Limb (tissue), 2 donors: Measurements from ENCODE around the gene PPARGC1A.

Experiments used
- DNase-seq, 2 donors: peaks; one replicate each; pipeline ENCODE4 v3.0.0-alpha.2; 2016; ENCODE audit errors: extremely low spot score in 2 of 2

PPARGC1A gene

GRCh38 chr4:23881674-23882337 lies 8.0 kb downstream of the PPARGC1A start:
- no peak for DNase-seq

GRCh38 chr4:23881052-23881501 lies 8.8 kb downstream of the PPARGC1A start:
- DNase-seq, result no peak

DNA sequence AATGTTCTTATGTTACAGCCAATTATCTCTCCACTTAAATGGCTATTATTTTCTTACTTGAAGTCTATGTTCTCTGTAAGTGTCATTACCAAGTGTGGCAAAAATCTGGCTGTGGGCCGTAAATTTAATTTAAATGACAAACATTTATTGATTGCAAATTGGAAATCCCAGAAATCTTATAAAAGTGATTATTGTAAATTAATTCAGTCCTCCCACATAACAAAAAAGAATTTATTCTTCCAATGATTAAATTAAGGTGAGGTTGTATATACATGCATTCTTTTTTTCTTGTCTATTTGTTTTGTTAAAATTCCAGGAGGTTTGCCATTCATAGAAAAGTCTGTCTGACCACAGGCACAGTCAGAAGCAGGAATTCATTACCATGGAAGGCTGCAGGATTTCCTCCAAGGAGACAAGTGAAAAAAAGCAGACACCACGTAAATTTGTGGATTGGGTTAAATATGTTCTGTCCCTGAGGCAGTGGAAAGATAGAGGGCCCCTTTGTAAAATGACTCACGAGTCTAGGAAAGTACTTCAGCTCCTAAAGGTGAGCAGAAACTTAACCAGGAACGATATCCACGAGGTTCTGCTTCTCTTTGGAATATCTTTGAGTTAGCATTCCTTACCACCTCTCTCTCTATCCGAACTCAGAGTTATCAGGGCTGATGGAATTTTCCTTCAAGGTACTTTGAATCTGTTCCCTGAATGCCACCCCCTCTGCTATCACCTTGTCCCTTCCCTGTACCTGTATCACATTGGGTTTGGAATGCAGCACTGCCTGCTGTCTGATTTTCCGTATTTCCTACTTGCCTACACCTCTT lies 10.7 kb downstream of the PPARGC1A start:
- no peak for DNase-seq

- DNase-seq, result no peak
Observed at GRCh38 chr4:23878246-23878891, 11.5 kb downstream of the PPARGC1A start.

- no peak for DNase-seq
Observed at GRCh38 chr4:23877758-23878229, 12.1 kb downstream of the PPARGC1A start.

DNA sequence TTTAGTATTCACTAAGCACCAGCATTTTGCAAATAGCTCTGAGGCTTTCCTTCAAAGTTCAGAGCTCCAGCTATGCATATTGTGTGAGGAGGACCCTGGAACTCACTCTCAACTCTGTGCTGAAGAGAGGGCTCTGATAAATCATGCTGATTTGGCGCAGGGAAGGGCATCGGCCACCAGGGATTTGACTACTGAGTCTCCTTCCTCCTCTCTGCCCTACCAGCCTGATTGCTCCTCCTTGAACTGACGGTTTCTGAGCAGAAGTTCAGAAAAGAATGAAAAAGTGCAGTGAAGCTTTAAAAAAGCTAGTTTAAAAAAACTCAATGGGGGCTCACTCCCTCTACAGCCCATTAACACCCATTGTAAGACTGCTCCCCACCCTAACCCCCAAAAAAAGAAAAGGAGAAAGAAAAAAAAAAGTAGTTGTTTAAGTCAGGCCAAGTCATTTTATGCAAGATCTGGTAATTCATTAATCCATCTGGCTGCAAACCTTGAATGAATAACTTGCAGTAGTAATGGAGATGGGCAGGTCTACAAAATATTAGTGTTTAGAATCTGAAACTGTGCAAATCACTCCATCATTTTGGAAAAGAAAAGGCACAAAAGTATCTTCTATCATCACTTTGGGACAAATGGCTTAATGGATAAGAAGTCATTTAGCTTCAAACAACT lies 13.3 kb downstream of the PPARGC1A start:
- no peak for DNase-seq

DNA sequence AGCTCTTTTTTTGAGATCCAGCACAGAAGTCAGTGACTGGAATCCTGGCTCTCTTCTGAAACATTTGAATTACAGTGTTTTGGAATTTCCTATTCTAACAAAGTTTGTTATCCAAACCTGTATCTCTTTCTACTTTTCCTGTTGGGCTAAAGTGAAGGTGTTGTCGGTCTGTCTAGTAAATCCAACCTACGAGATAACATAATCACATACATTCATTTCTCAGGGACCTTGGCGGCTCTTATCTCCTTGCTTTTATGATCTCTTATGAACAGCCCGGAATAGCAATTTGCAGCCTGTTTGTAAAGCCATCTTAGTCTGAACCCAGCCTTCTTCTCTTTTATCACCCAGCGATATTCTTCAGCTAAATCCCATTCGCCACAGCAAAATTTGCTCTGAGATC lies 14.5 kb downstream of the PPARGC1A start:
- DNase-seq, result no peak

GRCh38 chr4:23874536-23874901 lies 15.3 kb downstream of the PPARGC1A start:
- DNase-seq, result no peak

- DNase-seq, result no peak
Observed at GRCh38 chr4:23873717-23874535, 15.9 kb downstream of the PPARGC1A start.

- DNase-seq, result no peak
Observed at GRCh38 chr4:23871426-23871825, 18.4 kb downstream of the PPARGC1A start.

DNA sequence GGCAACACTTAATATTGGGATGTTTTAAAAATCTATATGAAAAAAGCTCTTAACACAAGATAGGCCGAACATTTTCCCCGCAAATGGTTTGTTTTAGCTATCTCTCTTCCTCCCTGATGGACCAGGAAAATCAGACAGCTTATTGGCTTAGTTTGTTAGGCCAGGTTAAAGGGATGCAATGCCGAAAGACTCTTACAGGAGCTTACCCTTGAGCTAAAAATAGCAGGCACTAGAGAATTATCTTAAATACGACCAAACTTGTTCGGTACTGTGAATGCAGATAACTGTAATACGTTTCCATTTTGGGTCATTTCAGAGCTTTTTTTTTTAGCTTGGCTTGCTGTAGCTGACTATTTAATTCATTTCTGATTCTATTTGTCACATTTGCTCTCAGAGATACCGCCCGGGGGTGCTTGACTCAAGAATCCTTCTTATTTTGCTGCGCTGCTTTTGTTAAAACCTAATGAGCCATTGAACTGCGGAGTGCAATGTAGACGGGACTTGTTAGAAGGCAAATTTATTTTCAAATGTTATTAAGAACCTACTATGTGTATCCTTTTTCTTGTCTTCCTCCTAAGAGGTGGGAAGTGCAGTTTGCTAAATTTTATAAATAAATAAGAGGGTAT lies 23.3 kb downstream of the PPARGC1A start:
- DNase-seq, result no peak

- DNase-seq, result no peak
Observed at GRCh38 chr4:23861897-23862296, 27.9 kb downstream of the PPARGC1A start.

GRCh38 chr4:23860919-23861318 lies 28.9 kb downstream of the PPARGC1A start:
- DNase-seq, result no peak

GRCh38 chr4:23857367-23857959 lies 32.4 kb downstream of the PPARGC1A start:
- DNase-seq, result peak in 1 of 2 donors; percentile 55

DNA sequence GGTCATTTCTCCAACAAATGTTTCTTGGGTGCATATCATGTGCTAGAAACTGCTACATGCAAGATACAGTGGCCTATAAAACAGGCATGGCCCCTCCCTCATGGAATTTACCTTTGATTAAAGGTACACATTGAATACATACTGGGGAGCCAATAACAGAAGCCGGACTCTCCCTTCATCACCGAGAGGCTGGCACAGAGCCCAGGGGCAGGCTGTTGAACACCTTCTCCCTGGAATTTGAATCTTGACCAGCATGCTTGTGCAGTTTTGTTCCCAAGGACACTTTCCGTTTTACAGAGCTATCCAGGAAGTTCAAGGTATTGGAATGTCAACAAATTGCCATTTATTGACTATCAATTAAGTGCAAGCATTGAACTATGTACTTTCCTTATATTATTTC lies 33.2 kb downstream of the PPARGC1A start:
- no peak for DNase-seq

DNA sequence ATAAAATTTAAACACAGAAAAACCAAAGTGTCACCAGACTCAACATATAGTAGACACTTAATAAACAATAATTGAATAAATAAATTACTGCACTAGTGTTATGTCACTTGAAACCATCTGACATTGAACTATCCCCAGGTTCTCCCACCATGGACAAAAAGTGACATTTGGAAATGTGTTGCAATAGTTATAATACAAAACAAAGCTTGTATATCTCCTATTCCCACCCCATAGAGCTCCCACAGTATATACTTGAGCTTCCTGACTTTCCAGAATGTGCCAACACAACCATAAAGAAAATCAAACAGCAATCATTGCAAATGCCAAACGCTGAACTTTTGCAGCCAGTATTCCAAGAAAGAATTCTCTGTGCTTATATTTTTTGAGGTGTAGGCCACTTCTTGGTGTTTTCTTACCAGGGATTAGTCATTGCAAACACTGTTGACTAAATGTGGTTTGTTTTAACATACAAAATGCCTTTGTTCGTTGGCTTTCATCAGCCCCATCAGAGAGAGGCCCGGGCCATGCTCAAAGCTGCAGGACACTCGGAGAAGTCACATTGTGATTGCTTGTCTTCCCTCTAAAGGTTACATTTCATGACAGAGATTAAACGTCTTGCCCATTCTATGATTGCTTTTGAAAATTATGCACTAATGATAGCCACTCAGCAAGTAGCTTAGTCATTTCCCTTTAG lies 33.8 kb downstream of the PPARGC1A start:
- no peak for DNase-seq

DNA sequence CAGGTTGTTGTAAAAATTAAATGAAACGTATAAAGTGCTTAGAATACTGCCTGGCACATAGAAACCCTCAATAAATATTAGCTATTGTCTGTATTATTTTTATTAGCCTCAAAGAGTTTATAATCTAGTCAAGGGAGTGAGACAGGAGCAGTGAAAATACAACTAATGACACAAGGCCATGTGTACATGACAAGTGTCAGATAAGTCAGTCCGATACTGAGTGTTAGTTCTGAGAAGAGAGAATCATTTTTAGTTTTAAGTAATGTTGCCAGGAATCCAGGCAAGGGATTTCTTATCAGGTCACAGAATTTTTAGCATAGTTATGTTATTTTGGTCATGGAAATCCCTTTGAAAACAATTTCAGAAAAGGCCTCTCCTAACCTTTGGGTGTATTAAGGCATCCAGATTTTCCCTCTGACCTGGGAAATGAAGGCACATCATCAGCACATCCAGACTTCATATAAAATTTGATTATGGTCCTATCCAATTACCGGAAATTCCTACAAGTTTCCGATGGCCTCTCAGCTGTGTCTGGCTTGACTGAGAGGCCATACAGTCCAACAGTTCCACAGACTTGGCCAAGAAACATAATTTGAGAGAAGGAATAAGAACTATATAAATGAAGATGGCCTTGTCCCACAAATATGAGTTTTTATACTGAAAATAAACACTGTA lies 35.7 kb downstream of the PPARGC1A start:
- no peak for DNase-seq

- no peak for DNase-seq
Observed at GRCh38 chr4:23851464-23851863, 38.4 kb downstream of the PPARGC1A start.

- DNase-seq, result no peak
Observed at GRCh38 chr4:23847158-23847557, 42.7 kb downstream of the PPARGC1A start.
